Raji (cell line): ENCODE data around the gene ZNF628.
A peak's percentile ranks its signal among the peaks of the same experiment; 100 is the strongest.

ENCODE experiments used
- POLR2A ChIP-seq: IDR thresholded peaks from 2 replicates; pipeline ENCODE4 v1.6.1; 2011; ENCODE audit warnings: low read depth, low read length, control low read depth; ENCODE audit not compliant: insufficient read depth

ZNF628 gene

DNA sequence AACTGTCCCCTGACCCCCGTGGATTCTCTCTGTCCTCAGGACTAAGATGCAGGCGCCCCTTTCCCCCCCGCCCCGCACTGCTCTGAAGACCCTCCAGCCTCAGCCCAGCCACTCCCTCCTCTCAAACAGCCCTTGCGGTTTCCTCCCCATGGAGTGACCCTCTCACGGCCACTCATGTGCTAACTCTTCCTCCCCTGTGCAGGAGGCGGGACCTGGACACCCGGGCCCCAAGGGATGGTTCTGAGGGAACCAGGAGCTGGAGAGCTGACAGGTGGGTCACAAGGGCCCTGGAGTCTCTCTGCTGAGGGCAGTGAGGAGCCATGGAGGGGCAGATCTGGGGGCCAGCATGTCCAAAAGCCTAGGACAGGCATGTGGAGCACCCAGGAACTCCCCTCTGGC lies 16.9 kb upstream of the ZNF628 start:
- TF ChIP-seq POLR2A = no peak

DNA sequence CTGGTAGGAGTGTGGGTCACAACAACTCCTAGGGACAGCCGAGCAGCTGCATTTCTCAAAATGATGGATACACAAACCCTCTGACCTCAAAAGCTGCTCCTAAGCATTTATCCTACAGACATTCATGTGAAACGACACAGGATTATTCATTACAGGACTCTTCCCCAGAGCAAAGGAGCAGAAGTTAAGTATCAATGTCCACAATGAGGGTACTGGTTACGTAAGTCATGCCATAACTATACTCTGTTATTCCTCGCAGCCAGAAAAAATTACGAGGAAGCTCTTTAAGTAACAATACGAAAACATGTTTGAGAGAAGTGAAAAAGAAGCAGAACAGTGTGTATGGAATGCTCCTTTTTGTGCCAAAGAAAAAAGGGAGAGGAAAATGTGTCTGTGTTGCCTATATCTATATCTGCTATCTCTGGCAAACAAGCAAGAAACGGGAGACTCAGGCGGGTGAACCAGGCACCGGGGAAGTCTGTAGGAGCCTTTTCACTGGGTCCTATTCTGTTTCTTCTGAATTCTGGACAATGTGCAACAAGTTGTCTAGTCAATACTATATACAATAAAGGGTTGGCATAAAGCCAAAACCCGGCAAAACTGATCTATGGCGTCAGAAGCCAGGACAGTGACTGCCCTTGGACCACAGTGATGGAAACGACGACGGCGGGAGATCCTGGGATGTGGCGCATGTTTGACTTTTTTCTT lies 16.3 kb upstream of the ZNF628 start:
- no peak for TF ChIP-seq POLR2A

DNA sequence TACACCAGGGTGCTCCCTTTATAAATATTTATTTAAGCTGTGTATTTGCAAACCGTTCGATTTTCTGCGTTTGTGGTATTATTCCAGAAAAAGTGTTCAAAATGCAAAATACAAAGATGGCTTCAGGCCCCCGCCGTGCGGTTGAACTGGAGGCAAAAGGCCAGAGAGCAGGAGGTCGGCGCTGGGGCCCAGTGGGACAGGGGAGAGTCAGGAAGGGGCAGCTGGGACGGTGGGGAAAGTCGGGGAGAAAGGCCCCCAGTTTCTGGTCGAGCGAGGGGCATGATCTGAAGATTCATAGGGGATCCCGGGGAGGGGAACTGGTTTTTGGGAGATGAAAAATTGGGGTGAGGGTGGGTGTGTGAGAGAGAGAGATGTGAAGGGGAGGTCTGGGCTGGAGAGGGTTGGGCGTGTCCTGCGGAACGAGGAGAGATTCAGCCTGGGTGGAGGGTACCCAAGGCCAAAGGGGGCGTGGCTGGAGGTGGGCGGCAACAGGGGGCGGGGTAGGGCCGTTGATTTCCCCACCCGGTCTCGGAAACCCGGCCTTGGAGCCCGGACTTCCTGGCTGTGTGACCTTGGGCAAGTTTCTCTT lies 15.7 kb upstream of the ZNF628 start:
- no peak; the same call in 1 of the 2 replicates for TF ChIP-seq POLR2A

DNA sequence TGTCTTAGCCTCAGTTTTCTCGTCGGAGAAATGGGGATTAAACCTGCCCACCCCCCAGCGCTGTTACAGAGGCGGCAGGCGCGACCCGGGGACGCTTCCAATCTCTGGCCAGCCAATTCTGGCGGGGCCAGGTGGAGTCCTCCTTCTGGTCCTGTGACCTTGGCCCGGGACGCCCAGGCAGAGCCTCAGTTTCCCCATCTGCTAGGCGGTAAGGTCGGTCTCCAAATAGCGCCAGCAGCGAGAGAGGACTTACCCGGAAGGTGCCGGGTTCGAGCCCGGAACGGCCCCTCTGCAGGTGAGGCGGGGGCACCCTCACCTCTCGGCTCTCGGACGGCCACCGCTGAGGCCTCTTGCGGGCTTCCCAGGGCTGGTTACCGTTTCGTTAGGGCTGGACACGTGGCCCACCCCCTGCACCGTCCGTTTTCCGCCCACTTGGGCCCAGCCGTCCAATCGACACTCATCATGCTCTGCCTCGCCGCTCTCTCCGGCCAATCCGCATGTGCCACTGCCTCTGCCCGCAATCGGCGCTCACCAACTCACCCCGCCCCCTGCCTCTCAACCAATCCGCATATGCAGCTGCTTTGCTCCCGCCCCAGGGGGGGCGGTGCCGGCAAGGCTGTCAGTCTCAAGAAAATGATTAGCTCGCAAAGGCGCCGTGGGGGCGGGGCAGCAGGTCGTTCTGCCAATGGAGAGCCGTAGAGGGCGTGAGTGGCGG lies 15.0 kb upstream of the ZNF628 start, which contains the start of gene ISOC2:
Gene ISOC2 (minus strand): TSS at position 384 of the 715 bp plus-strand sequence. CDS start 5,156 bp downstream, outside the sequence.
- peak; percentile 71 for TF ChIP-seq POLR2A

DNA sequence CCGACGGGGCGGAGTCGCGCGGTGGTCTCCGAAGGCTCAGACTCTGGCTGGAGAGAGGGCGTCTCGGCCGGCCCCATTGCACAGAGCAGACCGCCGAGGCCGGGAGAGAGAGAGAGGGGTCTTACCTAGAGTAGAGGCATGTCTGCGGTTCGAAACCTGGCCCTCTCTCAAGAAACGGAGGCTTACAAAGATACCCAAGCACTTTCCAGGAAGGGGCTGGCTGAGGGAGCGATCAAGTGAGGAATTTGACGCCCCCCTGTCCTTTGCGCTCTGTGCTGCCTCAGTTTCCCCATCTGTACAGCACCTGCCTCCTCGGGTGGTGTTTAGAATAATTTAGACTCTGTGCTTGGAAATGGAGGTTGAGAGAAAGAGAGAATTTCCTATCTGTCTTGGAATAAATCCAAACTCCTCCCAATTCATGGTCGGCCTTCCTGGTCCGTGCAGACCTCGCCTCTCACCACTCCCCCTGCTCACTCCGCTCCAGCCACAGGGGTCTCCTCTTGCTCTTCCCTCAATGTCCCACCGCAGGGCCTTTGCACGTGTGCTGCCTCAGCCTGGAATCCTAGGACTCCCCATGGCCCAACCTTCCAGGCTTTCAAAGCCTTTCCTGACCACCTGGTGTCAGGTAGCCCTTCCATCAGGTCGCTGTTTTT lies 14.3 kb upstream of the ZNF628 start:
- TF ChIP-seq POLR2A = peak; percentile 59

DNA sequence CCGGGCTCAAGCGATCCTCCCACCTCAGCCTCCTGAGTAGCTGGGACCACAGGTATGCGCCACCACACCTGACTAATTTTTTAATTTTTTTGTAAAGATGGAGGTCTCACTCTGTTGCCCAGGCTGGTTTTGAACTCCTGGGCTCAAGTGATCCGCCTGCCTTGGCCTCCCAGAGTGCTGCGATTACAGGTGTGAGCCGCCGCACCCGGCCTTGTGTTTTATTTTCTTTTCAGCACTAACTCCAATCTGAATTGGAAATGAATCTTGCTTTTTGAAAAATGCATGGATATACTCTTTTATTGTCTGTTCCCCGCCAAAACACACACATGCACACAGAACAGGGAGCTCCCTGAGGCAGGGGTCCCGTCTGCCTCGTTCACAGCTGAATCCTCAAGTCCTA lies 13.7 kb upstream of the ZNF628 start:
- TF ChIP-seq POLR2A = no peak

DNA sequence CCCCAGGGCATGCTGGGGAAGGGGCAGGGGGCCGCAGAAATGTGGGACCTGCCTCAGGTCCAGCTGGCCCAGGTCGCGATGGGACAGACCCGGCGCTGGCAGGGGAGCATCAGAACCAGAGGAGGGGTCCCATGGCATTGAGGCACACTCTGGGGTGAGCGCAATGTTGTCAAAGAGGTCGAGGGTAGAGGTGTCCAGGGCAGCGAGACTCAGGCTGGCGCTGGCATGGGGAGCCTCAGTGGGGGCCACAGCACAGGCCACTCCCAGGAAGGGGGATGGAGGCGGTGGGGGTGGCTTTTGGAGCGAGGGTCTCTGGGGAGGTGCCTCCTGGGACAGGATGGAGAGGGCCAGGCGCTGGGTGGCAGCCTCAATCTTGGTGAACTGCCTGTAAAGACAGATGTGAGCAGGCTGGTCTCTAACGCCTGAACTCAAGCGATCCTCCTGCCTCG lies 12.8 kb upstream of the ZNF628 start:
- TF ChIP-seq POLR2A = no peak

DNA sequence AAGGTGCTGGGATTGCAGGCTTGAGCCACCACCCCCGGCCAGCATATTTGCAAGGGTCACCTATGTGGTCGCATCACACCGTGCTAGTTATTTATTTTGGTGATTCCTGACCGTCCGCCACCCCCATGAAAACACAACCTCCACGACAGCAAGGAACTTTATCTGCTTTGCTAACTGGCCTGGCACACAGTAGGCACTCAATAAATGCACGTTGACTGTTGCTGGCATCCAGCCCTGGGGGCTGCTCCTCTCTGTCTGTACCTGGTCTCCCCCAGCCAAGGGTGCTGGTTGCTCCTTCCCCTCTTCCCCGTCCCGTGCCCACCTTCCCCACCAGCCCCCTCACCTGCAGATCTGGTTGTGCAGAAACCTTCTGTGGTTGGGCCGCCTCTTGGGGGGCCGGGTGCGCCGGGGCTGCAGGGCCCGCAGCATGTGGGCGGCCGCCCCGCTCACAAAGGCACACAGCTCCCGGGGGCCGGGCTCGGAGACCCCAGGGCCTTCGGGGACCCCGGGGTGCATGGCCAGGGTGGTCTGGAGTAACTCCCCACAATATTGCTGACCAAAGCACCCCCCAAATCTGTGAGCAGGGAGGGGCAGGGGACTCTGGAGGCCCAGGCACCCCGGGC lies 12.3 kb upstream of the ZNF628 start:
- TF ChIP-seq POLR2A = no peak

DNA sequence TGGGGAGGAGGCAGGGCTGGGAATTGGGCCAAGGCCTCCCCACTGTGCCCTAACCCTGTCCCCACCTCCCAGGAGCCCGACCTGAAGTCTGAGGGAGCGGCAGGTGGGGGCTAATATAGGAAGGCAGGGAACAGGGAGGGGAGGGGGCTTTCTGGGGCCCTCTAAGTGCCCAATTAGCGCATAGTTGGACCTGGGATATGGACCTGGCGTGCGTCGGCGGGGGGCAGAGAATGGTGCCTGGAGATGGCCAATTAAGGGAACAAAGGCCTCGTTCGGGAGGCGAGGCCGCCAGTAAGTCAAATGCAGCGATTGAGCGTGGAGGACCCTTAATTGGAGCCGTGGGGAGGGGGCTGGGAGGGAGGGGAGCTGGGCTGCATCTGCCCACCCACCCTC lies 11.8 kb upstream of the ZNF628 start, which contains the start of gene C19orf85:
Gene C19orf85 (minus strand): TSS at position 90 of the 393 bp plus-strand sequence. CDS start 197 bp downstream, outside the sequence.
- TF ChIP-seq POLR2A = no peak

DNA sequence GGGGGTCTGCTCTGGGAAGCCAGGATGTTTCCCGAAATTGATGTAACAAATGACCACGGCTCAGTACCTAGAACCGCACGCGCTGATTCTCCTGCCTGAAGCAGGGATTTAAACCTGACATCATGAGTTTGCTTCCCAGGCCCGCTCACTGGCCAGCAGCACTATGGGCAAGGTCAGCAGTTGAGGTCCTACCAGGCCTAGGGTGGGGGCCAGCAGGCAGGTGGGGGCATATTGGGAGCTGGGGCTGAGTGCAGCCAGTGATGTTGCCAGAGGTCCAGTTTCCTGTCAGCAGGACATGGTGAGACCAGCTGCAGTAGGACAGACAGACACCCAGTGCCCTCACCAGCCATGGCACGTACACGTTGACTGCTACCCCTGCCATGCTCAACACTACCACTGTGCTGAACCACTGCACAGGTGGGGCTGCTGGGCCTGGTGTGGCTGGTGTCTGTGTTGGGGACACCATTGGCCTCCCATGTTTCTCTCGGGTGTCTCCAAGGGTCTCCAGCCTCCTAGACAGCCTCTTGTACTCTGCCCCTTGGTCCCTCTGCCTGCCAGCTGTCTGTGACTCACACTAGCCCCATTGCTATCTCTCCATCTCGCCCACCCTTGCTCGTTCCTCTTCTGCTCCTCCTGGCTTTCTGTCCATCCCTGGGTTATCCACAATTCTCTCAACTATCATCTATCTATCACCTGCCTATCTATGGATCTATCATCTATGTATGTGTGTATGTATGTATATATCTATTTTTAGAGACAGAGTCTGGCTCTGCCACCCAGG lies 10.8 kb upstream of the ZNF628 start:
- no peak for TF ChIP-seq POLR2A

DNA sequence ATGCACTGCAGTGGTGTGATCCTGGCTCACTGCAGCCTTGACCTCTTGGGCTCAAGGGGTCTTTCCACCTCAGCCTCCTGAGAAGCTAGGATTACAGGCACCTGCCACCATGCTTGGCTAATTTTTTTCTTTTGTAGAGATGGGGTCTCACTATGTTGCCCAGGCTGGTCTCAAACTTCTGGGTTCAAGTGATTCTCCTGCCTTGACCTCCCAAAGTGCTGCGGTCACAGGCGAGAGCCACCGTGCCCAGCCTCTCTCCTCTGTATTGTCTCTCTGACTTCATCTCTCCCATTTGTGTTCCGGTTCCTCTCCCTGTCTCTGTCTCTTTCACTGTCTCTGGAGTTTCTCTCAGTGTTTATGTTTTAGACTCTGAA lies 10.2 kb upstream of the ZNF628 start:
- TF ChIP-seq POLR2A = no peak

DNA sequence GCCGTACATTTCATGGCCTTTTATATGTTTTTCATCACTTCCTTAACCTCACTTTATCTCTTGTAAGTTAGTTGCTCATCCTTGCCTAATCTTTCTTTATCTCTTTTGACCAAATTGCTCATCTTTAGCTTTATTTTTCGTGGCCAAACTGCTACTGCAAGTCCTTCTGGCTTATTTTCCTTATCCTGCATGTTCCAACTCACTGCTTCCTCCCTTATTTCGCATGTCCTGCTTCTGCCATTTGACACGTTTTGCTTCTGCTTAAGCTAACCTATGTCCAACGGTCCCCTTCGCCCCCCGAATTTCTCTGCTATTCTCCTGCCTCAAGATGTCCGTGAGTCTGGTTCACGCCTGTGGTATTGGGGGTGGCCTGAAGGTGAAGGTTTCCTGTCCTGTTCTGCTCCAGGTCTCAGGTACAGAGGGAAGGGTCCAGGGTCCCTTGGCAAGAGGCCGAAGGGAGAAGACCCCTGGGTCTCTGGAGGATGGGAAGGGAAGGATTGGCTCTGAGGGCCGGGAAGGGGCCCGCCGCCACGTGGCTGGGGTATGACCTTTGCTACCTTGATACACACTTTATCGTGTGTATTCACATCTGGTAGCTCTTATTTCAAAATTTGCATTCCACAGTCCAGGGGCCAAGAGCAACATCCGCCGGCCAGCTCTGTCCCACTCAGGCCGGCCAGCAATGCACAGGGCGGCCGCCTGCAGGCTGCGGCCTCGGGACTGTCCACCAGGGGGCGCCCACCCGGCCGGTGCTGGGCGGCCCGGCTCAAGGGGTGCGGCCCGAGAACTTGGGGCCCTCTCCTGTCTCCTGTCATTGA lies 9.0 kb upstream of the ZNF628 start:
- TF ChIP-seq POLR2A = no peak

DNA sequence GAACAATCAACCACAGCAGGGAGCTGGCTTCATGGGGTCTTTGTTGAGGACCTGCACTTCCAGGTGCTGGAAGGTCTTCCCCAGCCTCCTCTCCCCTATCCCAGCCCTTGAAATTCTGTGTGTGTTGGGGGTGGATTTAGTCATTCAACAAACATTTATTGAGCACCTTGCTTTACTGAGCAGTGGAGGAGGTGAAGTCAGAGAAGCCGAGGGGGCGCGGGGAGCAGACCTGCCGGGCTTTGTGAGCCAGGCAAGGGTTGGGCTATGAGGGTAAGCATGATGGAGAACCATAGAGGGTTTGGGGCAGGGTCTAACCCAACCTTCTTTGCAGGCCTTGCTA lies 8.4 kb upstream of the ZNF628 start:
- no peak for TF ChIP-seq POLR2A
